ENCODE measurements around the gene TLE6.
"Not testable (repeated sequence)": the region's sequence is repeated elsewhere in the genome, so short reads cannot be mapped to it uniquely, and the experiment has no call there.

Gene TLE6

GRCh38 chr19:3028305-3029064 is 51.1 kb downstream of the TLE6 start:
- no peak for TF ChIP-seq JUND (IDR thresholded peaks at IDR 0.05; ENCODE audit: low read depth)
- DNase-seq (ENCODE audit: low read depth in 1 of 2, low spot score in 1 of 2): peak in 1 of 2 experiments; percentile 29
- in situ Hi-C loops (cut with HindIII; ENCODE audit: low pct_unique_long_range_greater_than_20kb, low sequenced_read_pairs): no loop called here

- in situ Hi-C loops (cut with HindIII; ENCODE audit: low pct_unique_long_range_greater_than_20kb, low sequenced_read_pairs): no loop called here
- DNase-seq (ENCODE audit: low read depth in 1 of 2, low spot score in 1 of 2): peak in 1 of 2 experiments; percentile 54
- TF ChIP-seq JUND (IDR thresholded peaks at IDR 0.05; ENCODE audit: low read depth): no peak
Measured at GRCh38 chr19:3029065-3029923, 51.9 kb downstream of the TLE6 start, which contains the start of gene TLE2. TLE2 (minus strand) TSS chr19:3029280; CDS start chr19:3028904, 376 bp downstream.

GRCh38 chr19:3031607-3031867 is 54.2 kb downstream of the TLE6 start:
- no peak for TF ChIP-seq JUND (IDR thresholded peaks at IDR 0.05; ENCODE audit: low read depth)
- no peak for DNase-seq (ENCODE audit: low read depth in 1 of 2, low spot score in 1 of 2)
- in situ Hi-C loops (cut with HindIII; ENCODE audit: low pct_unique_long_range_greater_than_20kb, low sequenced_read_pairs): no loop called here

GRCh38 chr19:3033595-3034405 is 56.4 kb downstream of the TLE6 start:
- in situ Hi-C loops (cut with HindIII; ENCODE audit: low pct_unique_long_range_greater_than_20kb, low sequenced_read_pairs): no loop called here
- TF ChIP-seq JUND (IDR thresholded peaks at IDR 0.05; ENCODE audit: low read depth): no peak

GRCh38 chr19:3034406-3034655 is 57.0 kb downstream of the TLE6 start:
- DNase-seq (ENCODE audit: low read depth in 1 of 2, low spot score in 1 of 2): no peak
- TF ChIP-seq JUND (IDR thresholded peaks at IDR 0.05; ENCODE audit: low read depth): no peak
- in situ Hi-C loops (cut with HindIII; ENCODE audit: low pct_unique_long_range_greater_than_20kb, low sequenced_read_pairs): no loop called here

More at GRCh38 chr19:3033595-3034405, 56.4 kb downstream of the TLE6 start:
- no peak for DNase-seq (ENCODE audit: low read depth in 1 of 2, low spot score in 1 of 2)

GRCh38 chr19:3034656-3035541 is 57.5 kb downstream of the TLE6 start:
- TF ChIP-seq JUND (IDR thresholded peaks at IDR 0.05; ENCODE audit: low read depth): no peak
- DNase-seq (ENCODE audit: low read depth in 1 of 2, low spot score in 1 of 2): peak in 1 of 2 experiments; percentile 38
- in situ Hi-C loops (cut with HindIII; ENCODE audit: low pct_unique_long_range_greater_than_20kb, low sequenced_read_pairs): no loop called here

- peak; percentile 99 for DNase-seq (ENCODE audit: low read depth in 1 of 2, low spot score in 1 of 2)
- in situ Hi-C loops (cut with HindIII; ENCODE audit: low pct_unique_long_range_greater_than_20kb, low sequenced_read_pairs): no loop called here
- TF ChIP-seq JUND (IDR thresholded peaks at IDR 0.05; ENCODE audit: low read depth): no peak
Measured at GRCh38 chr19:3035542-3036118, 58.3 kb downstream of the TLE6 start.

- no peak for TF ChIP-seq JUND (IDR thresholded peaks at IDR 0.05; ENCODE audit: low read depth)
- DNase-seq (ENCODE audit: low read depth in 1 of 2, low spot score in 1 of 2): peak; percentile 71 to 93
- in situ Hi-C loops (cut with HindIII; ENCODE audit: low pct_unique_long_range_greater_than_20kb, low sequenced_read_pairs): no loop called here
Measured at GRCh38 chr19:3036119-3036976, 59.0 kb downstream of the TLE6 start.

- DNase-seq (ENCODE audit: low read depth in 1 of 2, low spot score in 1 of 2); in situ Hi-C loops (cut with HindIII; ENCODE audit: low pct_unique_long_range_greater_than_20kb, low sequenced_read_pairs): not testable (repeated sequence)
Measured at GRCh38 chr19:3036977-3037544, 59.7 kb downstream of the TLE6 start.

GRCh38 chr19:3038214-3038613 is 60.9 kb downstream of the TLE6 start:
- in situ Hi-C loops (cut with HindIII; ENCODE audit: low pct_unique_long_range_greater_than_20kb, low sequenced_read_pairs): no loop called here
- DNase-seq (ENCODE audit: low read depth in 1 of 2, low spot score in 1 of 2): no peak
- TF ChIP-seq JUND (IDR thresholded peaks at IDR 0.05; ENCODE audit: low read depth): no peak

GRCh38 chr19:3039125-3039524 is 61.8 kb downstream of the TLE6 start:
- in situ Hi-C loops (cut with HindIII; ENCODE audit: low pct_unique_long_range_greater_than_20kb, low sequenced_read_pairs): no loop called here
- no peak for DNase-seq (ENCODE audit: low read depth in 1 of 2, low spot score in 1 of 2)
- TF ChIP-seq JUND (IDR thresholded peaks at IDR 0.05; ENCODE audit: low read depth): no peak
